NB4 (cell line): Measurements from ENCODE around the gene MIEF1.

Experiments used
- CTCF ChIP-seq: IDR thresholded peaks from one replicate; pipeline ENCODE4 v1.5.1; 2012; ENCODE audit warnings: low read depth, low read length
- MYC ChIP-seq: IDR thresholded peaks from 2 replicates; pipeline ENCODE4 v1.6.1; 2011; ENCODE audit warnings: low read depth, low read length
- POLR2A ChIP-seq: IDR thresholded peaks from 2 replicates; pipeline ENCODE4 v1.6.1; 2011; ENCODE audit warnings: mild to moderate bottlenecking; ENCODE audit not compliant: insufficient read length; ENCODE audit errors: extremely low read depth
- TF ChIP-seq, protein P1 (sequence below): IDR thresholded peaks from 2 replicates; pipeline ENCODE4 v1.6.1; 2011; ENCODE audit warnings: low read depth, low read length

DNA sequence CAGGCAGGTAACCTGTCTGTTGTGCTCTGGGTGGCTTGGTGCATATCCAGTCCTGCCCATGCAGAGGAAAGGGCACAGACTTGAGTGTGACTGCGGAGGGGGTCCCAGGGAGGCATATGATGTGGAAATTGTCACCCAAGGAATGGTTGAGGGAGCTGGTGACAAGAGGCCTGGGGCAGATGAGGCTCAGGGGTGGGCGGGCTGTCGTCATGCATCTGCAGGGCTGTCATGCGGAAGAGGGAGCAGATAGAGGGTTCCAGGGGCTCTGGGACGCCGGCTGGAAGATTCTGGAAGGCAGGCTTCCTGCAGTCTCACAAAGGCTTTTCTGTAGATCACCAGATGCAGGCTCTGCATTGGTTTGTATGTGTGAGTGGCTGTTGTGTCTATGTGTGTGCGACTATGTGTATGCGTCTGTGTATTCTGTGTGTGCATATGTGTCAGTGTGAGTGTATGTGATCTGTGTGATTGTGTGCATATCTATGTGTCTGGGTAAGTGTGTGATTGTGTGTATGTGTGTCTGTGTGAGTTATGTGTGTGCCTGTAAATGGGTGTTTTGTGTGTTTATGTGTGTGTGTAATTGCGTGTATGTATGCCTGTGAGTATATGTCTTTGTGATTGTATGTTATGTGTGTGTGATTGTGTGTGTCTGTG is 60.9 kb downstream of the MIEF1 start:
- TF ChIP-seq CTCF (no peak), POLR2A (no peak), MYC (no peak)
- TF ChIP-seq, protein P1, sequence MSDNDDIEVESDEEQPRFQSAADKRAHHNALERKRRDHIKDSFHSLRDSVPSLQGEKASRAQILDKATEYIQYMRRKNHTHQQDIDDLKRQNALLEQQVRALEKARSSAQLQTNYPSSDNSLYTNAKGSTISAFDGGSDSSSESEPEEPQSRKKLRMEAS, result no peak
